BE2C (cell line): ENCODE results near the gene ENTPD8.

Experiments used
- DNase-seq: peaks from one replicate; pipeline ENCODE4 v3.0.0-alpha.2; 2020
- H3K27me3 ChIP-seq: fragments of 250-450 bp; sonication (Bioruptor Pico); 2 replicates; pipeline ENCODE4 v1.5.1; 2020; ENCODE audit warnings: mild to moderate bottlenecking
- H3K36me3 ChIP-seq: fragments of 250-450 bp; sonication (Bioruptor Pico); 2 replicates; pipeline ENCODE4 v1.5.1; 2020; ENCODE audit warnings: mild to moderate bottlenecking
- H3K4me1 ChIP-seq: fragments of 250-450 bp; sonication (Bioruptor Pico); 2 replicates; pipeline ENCODE4 v1.5.1; 2020
- H3K4me3 ChIP-seq: 2 replicates; pipeline ENCODE4 v1.5.1; 2011; ENCODE audit warnings: low read depth, low read length
- H3K9me3 ChIP-seq: fragments of 250-450 bp; sonication (Bioruptor Pico); 2 replicates; pipeline ENCODE4 v1.5.1; 2020
- TF ChIP-seq, protein P1 (sequence below): IDR thresholded peaks from 2 replicates; pipeline ENCODE4 v1.5.1; 2012; ENCODE audit warnings: mild to moderate bottlenecking, low read depth, low read length

Gene ENTPD8

GRCh38 chr9:137455359-137455991 lies 14.3 kb upstream of the ENTPD8 start:
- H3K4me1 ChIP-seq = peaks cover 37% of the 10 kb centered on the region

DNA sequence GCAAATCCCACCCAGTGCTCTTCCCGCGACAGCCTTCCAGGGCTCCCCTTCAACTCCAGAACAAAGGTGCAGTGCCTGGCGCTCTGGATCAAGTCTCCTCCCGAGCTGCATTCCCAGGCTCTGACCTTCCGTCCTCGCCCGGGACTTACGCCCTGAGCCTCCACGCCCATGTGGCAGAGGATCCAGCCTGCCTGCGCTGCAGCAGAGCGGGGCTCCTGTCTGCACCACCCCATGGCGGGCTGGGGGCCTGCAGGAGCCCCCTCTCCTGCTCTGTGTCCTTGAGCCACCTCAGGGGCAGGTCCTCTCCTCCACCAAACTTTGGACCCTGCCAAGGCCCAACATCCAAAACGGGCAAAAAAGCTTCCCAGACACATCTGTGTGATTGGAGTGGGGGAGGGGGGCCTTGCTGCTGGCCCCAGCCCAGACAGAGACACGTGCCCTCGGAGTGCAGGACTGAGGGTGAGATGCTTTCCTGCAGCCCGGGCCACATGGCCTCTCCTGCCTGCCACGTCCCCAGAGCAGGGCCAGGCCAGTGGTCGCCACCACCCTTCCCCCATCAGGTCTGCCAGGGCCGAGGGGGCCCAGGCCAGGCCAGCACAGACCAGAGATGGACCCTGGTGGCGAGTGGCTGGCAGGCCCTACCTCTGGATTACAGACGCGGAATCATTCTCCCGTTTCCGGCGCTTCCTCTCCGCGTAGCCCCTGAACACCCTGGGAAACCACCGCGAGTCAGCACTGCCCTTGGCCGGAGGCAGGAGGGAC lies 13.6 kb upstream of the ENTPD8 start:
- Histone ChIP-seq H3K36me3 (peaks cover 53% of the 10 kb centered on the region), H3K9me3 (no peaks in the 10 kb centered on the region), H3K4me3 (peak overlapping the region; percentile 44), H3K4me1 (peaks cover 36% of the 10 kb centered on the region), H3K27me3 (no peaks in the 10 kb centered on the region)
- DNase-seq = peak; percentile 86
- TF ChIP-seq, protein P1, sequence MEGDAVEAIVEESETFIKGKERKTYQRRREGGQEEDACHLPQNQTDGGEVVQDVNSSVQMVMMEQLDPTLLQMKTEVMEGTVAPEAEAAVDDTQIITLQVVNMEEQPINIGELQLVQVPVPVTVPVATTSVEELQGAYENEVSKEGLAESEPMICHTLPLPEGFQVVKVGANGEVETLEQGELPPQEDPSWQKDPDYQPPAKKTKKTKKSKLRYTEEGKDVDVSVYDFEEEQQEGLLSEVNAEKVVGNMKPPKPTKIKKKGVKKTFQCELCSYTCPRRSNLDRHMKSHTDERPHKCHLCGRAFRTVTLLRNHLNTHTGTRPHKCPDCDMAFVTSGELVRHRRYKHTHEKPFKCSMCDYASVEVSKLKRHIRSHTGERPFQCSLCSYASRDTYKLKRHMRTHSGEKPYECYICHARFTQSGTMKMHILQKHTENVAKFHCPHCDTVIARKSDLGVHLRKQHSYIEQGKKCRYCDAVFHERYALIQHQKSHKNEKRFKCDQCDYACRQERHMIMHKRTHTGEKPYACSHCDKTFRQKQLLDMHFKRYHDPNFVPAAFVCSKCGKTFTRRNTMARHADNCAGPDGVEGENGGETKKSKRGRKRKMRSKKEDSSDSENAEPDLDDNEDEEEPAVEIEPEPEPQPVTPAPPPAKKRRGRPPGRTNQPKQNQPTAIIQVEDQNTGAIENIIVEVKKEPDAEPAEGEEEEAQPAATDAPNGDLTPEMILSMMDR = no peak

More at GRCh38 chr9:137455359-137455991, 14.3 kb upstream of the ENTPD8 start:
- TF ChIP-seq, protein P1 = no peak
- Histone ChIP-seq H3K36me3 (peaks cover 50% of the 10 kb centered on the region), H3K4me3 (no peak overlapping the region), H3K9me3 (no peaks in the 10 kb centered on the region), H3K27me3 (no peaks in the 10 kb centered on the region)
- DNase-seq = no peak

GRCh38 chr9:137454145-137454596 lies 13.0 kb upstream of the ENTPD8 start:
- peak; percentile 74 for DNase-seq
- peak overlapping the region; percentile 44 for H3K4me3 ChIP-seq
- peaks cover 59% of the 10 kb centered on the region for H3K36me3 ChIP-seq
- H3K4me1 ChIP-seq = peaks cover 32% of the 10 kb centered on the region
- no peaks in the 10 kb centered on the region for H3K27me3 ChIP-seq
- no peaks in the 10 kb centered on the region for H3K9me3 ChIP-seq
- TF ChIP-seq, protein P1 = no peak

- no peak overlapping the region for H3K4me3 ChIP-seq
- no peaks in the 10 kb centered on the region for H3K27me3 ChIP-seq
- H3K9me3 ChIP-seq = no peaks in the 10 kb centered on the region
- peaks cover 32% of the 10 kb centered on the region for H3K4me1 ChIP-seq
- DNase-seq = peak; percentile 85
- TF ChIP-seq, protein P1 = no peak
- H3K36me3 ChIP-seq = peaks cover 64% of the 10 kb centered on the region
Measured at GRCh38 chr9:137453643-137454081, 12.5 kb upstream of the ENTPD8 start.

DNA sequence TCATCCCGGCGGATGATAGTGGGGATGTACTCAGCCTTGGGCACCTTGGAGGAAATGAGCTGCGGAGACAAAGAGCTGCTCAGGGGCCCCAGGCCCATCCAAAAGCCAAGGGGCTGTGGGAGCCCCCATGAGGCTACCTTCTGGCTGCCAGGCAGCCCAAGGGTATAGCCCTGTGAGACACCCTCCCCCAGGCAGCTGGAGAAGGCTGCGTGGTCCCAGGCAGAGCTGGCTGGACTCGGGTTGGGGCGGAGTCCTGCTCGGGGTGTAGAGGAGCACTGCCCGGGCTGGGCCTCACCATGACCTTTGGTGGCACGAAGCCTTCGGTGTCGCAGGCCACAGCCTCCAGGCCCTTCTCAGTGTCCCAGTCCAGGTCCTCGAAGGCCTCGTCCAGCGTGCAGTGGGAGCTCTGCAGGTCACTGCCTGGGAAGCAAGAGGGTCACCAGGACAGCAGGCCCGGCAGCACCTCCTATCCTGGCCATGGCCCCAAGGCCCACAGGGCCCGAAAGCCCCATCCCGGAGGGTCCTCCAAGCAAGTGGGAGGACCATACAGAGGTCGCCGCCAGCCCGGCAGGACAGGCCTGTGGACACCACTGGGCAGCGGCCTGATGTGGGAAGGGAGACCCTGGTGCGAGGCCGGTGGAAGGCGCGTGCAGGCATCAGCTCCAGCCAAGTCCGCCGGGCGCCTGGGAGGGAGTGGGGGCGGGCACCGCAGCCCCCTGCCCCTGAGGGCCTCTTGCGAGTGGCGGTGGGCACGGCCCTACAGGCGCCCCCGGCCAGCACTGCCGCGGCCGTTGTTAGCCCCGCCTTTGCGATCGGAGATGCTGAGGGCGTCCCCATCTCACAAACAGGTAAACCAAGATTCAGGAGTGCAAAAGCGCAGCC lies 11.8 kb upstream of the ENTPD8 start:
- peak; percentile 17 for DNase-seq
- H3K27me3 ChIP-seq = no peaks in the 10 kb centered on the region
- H3K4me1 ChIP-seq = peaks cover 31% of the 10 kb centered on the region
- peaks cover 61% of the 10 kb centered on the region for H3K36me3 ChIP-seq
- TF ChIP-seq, protein P1 = no peak
- H3K9me3 ChIP-seq = no peaks in the 10 kb centered on the region
- no peak overlapping the region for H3K4me3 ChIP-seq
